Superior temporal gyrus (tissue), 1 donor: ENCODE data around the gene WDR36.
"Not testable (repeated sequence)": the region's sequence is repeated elsewhere in the genome, so short reads cannot be mapped to it uniquely, and the experiment has no call there.

Experiments used
- DNase-seq: peaks from one replicate; pipeline ENCODE4 v3.0.0-alpha.2; 2016; ENCODE audit errors: extremely low spot score

WDR36 gene

DNA sequence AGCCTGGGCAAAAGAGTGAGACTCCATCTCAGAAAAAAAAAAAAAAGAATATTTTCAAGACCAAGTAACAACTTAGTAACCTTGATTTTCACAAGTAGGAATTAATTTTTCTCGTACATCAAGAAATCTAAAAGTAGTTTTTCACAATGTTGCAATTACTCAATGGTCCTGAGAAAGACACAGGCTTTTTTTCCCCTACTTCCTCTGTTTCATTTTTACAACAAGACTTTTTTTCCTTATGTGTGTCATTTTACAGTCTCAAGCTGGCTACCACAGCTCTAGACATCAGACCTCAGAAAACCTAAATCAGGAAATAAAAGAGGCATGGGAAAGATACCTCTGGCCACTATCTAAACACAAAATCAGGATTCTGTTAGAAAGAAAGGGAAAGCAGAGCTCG, 45.9 kb downstream of the WDR36 start:
- no peak for DNase-seq

DNA sequence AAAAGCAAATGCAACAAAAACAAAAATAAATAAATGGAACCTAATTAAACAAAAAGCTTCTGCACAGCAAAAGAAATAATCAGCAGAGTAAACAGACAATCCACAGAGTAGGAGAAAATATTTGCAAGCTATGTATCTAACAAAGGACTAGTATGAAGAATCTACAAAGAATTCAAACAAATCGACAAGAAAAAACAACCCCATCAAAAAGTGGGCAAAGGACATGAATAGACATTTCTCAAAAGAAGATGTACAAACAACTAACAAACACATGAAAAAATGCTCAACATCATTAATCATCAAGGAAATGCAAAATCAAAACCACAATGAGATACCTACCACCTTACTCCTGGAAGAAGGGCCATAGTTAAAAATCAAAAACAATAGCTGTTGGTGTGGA, 49.3 kb downstream of the WDR36 start:
- DNase-seq = not testable (repeated sequence)

DNA sequence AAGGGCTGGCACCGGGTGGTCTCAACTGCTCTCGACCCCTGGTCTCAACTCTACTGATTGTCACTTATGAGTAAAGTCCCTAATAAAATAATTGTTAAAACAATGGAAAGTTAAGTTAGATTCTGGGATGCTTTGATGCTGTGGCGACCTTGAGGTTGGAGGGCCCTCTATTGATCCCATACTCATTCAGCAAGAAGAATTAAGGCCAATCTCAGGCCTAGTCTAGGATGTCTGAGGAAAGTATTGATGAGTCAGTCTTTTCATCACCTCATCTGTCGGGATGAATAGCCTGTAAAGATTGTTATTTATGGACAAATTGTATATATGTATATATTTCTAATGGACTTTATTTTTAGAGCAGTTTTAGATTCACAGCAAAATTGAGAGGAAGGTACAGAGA, 50.8 kb downstream of the WDR36 start:
- no peak for DNase-seq

DNA sequence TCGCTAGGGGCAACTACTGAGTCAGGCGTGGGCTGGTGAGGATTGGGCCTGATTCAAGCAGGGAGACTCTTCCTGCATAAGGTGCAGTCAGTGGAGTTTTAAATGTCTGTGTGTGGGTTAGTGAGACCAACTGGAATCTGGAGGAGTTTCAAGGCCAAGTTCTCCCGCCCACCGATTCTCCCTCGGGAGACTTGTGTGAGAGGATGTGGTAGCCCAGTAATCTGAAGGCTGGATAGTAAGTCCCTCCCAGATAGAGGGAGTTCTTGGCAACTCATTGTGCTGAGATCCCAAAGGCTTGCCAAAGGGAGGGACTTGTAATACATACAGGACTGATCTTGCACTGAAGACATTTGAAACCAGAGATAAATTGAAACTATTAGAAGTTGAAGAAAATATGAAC, 51.8 kb downstream of the WDR36 start:
- peak; percentile 33 for DNase-seq

DNA sequence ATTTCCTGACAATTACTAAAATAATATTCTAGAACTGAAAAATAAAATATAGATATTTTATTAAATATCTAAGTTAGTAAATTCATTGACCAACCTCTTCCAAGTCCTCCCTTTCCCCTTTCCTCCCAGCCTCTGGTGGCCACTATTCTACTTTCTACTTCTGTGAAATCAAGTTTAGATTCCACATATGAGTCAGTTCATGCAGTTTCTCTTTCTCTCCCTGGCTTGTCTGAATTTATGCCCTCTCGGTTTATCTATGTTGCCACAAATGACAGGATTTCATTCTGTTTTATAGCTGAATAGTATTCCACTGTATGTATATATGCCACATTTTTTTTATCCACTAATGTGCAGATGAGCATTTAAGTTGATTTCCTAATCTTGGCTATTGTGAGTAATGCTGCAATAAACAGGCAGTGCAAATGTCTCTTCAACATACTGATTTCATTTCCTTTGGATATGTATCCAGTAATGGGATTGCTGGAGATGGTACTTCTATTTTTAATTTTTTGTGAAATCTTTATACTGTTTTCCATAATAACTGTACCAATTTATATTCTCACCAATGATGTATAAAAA, 52.3 kb downstream of the WDR36 start:
- DNase-seq = no peak

DNA sequence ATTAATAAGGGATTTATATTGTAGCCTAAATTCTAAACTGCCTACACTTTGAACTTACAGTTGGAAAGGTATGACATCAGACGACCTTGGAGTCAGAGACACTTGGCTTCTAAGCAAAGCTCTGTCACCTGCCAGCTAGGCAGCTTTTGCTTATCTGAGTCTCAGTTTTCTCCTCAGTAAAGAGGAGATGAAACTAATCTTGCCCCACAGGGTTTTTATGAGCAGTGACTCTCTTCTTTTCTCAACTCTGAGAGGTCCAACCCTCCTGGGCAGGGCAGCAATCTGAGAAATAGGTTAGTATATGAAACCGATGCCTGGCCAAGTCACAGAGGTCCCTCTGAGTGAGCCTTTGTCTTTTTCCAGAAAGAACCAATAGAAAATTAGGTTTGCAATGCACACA, 53.9 kb downstream of the WDR36 start:
- no peak for DNase-seq

DNA sequence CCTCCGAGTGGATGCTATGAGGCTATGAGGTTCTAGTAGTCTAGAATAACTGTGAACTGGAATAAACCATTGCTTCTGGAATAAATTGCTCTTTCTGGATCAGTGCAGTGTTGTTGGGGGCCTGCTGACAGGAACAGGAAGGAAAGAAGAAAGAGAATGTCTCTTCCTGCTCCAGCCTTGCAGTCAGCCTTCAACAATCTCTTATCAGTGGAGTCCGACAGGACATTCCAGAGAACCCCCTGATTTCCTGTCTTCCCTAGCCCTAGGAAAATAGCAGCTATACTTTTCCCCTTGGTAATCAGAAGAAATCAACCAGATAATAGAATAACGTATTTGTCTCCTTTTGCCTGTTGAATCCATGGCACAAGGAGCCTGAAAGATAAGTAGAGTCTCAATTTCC, 55.4 kb downstream of the WDR36 start:
- DNase-seq = no peak

DNA sequence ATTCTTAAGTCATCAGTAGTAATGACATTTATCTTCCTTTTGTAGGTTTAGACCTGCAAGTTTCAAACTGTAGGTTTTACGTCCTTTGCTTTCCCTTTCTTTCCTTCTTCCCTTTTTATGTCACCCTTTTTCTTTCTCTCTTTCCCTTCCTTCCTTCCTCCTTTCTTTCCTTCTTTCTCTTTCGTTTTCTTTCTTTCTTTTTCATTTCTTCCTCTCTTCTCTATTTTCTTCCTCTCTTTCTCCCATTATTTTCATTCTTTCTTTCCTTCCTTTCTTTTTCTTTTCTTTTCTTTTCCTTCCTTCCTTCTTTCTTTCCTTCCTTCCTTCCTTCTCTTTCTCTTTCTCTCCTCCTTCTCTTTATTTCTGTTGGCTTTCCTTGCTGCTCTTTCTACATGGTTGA, 59.9 kb downstream of the WDR36 start:
- no peak for DNase-seq

DNA sequence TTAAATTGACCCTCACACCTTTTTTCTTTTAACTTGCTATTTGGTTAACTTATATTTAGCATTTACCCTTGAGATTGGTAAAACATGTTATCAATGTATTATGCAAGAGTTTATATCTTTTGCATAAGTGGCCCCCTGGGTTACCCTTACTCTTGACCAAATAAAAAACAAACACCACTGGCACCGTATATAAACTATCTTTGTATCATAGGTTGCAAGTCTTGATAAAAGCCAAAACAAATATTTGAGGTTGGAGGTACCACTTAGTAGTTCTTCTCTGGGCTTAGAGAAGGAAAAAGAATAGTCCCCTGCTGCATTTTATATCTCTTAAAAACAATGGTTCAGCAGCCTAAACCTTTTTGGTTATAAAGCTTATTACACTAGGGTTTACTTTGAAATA, 61.3 kb downstream of the WDR36 start:
- no peak for DNase-seq

DNA sequence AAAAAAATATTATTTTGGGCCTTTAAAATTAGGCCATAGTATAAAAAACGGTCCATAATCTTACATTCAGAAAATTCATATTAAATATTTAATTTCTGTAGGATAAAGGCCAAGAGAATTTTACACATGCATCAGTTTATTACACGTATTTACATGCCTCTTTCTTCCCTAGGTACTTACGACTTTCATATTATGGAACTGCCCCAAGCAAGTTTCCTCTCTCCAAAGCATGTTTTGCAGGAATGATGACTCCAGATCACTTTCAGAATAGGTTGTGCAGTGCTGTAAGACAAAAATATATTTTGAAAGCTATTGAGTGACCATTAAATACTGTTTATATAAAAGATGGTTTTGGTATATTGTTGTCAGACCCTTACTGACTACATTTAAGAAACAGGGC, 61.8 kb downstream of the WDR36 start:
- DNase-seq = no peak

DNA sequence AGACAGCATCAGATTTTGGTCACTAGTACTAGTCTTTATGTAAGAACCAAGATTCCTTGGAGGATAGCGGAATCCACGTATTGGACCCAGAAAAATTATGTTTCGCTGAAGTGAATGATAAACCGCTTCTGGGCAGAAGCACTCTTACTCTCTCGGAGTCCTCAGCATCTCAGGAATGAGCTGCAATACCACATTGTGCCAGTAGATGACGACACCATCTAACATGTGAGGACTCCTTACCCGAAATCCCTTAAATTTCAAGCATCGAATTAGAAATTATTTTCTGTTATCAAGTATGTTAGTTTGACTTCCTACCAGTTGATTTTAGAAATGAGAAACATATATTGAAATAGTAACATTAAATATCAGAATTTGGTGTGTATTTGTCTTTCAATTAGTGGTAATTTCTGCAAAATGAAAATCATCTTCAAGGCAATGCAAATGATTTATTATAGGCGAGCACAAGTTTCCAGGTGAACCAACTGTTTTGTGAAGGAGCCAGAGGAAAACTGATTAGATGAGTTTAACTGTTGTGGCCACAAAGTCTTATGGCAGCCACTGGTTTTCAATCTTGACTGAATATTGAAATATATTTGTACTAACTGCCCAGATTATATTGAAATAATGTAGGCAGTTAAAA, 66.1 kb downstream of the WDR36 start:
- peak; percentile 96 for DNase-seq

DNA sequence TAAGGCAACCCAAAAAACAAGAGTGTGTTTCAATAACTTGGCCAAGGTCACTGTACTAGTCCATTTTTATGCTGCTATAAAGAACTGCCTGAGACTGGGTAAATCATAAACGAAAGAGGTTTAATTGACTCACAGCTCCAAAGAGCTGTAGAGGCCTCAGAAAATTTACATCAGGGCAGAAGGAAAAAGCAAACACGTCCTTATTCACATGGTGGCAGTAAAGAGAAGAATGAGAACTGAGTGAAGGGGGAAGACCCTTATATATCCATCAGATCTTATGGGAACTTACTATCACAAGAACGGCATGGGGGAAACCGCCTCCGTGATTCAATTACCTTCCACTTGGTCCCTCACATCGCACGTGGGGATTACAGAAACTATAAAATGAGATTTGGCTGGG, 67.7 kb downstream of the WDR36 start:
- no peak for DNase-seq

DNA sequence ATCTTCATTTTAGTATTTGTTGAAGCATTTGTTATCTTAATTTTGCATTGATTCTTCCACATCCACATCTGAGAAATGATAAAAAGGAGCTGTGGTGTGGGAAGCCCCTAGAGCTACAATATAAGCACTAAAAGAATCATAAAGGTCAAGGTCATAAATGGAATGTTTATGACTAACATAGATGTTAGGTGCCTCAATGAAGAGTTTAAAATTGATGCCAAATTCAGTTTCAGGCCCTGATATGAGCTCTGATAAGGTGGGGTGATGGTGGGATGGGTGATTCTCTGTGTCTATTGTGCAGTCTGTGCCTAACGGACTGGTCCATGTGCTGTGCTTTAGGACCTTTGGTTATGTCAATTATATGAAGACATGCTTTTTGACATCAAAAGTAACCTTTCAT, 70.9 kb downstream of the WDR36 start:
- no peak for DNase-seq

DNA sequence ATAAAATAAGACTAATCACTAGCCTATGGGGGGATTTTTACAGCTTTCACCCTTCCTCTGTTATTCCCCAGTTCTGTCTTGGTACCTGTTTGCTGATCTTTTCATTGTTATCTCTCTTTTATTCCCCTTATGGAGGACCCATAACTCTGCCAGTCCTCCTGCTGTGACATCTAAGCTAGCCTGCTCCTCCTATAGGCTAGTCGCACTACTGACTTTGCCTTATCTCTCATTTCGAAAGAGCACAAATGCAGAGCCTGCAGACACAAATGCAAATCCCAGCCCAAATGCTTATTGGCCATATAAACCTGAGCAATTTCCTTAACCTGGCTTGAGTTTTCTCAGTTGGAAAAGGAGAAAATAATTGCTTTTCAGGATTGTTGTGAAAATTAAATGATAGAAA, 72.9 kb downstream of the WDR36 start:
- no peak for DNase-seq

DNA sequence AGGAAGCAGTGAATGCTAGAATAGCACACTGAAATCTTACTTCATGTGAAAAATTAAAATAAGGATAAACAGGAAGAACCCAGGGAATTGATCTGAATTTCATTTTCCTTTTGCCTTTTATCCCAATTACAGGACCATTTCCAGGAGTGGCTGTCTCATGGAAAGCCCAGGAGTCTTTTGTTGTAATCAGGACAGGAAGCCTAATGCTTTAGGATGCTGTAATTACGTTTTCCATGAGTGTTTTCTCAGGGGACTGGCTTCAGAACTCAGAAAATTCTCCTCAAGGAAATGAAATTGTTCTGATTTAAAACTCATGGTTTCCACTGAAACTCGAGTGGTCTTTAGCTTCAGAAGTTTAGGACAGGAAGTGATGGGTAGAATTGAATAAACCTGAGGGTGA, 75.4 kb downstream of the WDR36 start:
- DNase-seq = no peak

DNA sequence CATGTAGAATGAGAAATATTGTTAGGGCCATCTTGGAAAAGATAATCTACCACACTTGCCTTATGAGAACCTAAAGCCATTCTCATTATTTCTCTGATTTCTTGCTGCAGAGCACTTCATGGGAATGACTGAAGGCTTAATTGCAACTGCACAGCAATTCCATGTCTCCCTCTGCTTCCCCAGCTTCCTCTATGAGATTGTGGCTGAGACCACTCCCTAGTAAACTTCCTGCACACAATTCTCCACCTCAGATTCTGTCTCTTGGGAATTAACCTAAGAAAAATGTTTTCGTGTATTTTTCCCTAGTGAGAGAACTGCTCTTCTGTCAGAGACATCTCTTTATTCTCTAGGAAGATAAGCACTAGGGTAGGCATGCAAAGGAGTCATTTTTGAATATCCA, 76.5 kb downstream of the WDR36 start:
- no peak for DNase-seq

DNA sequence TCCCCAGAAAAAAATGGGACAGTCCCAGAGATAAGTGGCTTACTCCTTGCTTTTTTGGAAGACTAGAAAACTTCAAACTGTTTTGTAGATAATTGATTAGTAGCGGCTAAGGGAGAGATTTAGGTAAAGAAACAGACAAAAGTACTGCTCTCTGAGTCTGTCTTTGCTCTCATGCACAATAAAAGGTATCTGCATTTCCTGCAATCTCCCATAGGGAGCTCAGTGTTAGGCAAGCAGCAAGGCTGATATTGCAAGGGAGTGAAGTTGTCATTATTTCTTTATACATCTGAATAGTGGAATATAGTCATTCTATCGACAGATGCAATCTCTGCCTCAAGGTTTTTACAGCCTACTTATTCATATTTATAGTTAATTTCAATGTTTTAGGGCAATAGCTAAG, 77.1 kb downstream of the WDR36 start:
- DNase-seq = no peak

DNA sequence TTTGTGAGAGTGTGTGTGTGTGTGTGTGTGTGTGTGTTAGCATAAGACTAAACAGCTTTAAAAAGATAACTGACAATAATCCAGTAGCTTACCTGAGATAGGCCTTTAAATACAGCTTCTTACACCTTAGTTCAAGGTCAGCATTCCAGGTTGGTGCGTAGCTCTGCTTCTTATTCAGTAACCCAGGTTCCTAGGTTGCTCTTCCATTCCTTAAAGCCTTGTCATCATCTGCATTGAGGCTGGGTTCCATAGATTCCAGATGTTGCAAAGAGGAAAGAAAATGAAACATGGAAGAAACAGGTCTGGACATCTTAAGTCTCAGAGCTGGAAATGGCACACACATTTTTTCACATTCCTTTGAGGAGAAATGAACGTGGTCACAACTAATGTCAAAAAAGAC, 78.1 kb downstream of the WDR36 start:
- no peak for DNase-seq

DNA sequence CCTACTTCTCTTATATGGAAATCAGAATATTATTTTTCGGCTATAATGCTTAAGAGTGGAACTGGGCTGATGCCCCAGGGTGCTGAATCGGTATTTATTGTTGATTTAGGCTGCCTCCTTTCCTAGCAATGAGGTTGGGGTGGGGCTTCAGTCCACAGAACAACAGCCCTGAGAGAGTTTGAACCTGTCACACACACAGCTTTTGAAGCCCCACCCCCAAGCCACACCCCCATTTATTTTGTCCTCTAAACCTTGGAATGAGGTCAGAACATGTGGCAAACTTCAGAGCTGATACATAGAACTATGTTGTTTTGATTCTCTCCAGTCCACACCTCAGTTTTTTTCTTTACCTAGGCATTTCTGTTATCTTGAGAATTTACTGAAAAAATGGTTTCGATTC, 80.4 kb downstream of the WDR36 start:
- no peak for DNase-seq

DNA sequence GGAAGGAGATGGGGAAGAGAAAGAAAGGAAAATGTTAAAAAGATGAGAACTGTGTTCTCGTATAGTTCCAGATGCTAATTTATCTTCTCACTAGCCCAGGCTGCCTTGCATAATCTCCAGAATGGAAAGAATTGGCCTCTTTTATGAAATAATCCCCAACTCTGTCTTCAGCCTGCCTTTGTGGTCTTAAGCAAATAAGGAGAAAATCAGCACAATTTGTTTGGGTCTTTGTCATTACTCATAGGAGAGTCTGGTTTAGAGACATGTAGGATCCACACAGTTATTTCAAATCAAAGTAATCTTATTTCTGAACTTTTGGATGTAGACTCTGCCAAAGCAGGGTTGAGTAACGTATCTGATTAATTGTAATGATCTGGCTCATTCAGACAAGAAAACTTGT, 81.3 kb downstream of the WDR36 start:
- DNase-seq = no peak
